ENCODE results near the gene CYB5R4. TPM values are rescaled to one million over a fixed set of nuclear protein-coding genes. Genes with fewer than 3 reads are reported as not detected.

CYB5R4 gene, protein sequence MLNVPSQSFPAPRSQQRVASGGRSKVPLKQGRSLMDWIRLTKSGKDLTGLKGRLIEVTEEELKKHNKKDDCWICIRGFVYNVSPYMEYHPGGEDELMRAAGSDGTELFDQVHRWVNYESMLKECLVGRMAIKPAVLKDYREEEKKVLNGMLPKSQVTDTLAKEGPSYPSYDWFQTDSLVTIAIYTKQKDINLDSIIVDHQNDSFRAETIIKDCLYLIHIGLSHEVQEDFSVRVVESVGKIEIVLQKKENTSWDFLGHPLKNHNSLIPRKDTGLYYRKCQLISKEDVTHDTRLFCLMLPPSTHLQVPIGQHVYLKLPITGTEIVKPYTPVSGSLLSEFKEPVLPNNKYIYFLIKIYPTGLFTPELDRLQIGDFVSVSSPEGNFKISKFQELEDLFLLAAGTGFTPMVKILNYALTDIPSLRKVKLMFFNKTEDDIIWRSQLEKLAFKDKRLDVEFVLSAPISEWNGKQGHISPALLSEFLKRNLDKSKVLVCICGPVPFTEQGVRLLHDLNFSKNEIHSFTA
- total RNA-seq (2022; extraction: Qiagen RNA extraction; ENCODE audit: low read depth): 17.8 to 28.7 TPM (median 24.7 TPM) in 5 replicates

DNA sequence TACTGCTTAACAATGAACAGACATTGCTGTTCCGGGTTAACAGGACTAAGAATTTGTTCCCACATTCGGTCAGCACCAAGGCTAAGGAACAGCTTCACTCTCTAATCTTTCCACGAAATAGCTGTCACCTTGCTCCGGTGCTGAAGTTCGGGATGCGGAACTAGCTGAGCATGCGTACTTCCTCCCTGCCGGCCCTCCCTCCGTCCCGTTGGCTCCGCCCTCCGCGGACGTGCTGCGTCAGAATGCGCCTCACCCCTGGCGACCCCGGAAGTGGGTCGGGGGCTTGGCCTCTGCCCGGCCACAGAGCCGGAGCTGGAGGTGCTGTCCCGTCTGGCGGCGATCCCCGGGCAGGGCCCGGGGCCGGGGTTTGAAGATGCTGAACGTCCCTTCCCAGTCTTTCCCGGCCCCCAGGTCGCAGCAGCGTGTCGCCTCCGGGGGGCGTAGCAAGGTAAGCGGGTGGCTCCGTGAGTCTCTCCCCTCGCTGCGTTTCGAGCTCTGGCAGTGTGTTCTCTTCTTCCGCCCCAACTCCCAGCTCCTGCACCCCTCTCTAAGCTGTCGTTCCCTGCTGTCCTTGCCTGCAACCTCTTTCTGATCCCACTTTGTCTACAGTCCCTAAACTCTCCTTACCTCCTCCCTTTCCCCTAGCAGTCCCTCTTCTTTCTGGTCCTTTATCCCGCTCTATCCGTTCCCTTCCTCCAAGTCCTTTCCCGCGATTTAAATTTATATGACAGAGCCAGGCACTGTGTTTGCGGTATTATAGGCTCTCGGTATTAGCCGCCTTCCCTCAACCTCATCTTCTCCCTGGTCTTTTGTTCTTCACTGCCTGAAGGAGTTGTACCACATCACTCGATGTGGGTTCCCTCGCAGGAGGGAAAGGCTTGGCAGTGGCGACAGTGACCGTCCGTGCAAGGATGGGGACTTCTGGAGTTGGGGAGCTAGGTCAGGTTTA is at the start of gene CYB5R4:
Gene CYB5R4 (plus strand): TSS at position 280 of the 949 bp plus-strand sequence. CDS start 94 bp downstream, at position 374.

DNA sequence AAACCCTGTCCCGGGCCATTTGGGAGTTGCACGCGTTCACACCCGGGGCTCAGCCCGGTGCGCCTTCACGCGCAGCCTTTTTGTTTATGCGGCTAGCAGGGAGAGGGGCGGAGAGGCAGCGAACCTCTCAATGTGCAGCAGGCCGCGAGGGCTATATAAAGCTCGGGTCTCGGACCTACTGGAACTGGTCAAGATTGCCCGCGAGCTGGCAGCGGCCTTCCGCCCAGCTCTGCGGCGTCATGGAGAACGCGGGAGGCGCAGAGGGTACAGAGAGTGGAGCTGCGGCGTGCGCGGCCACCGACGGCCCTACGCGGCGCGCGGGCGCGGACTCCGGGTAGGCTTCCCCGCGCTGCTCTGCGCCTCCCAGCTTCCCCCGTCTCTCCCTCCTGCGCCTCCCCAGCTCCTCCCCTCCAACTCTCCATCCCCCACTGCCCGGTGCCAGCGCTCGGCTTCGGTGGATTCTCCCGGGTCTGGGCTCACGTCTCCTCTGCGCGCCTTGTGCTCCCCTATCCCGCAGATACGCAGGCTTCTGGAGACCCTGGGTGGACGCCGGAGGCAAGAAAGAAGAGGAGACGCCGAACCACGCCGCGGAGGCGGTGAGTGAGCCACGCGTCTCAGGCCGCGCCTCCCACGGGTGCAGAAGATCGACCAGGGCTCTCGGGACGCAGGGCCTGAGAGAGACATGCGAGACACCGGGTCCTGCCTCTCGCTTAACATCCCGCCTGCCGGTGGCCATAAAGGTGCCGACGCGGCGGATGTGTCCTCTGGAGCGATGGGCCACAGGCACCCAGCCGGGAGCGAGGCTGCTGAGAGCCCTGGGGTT is 6.1 kb upstream of the CYB5R4 start, which contains the start of gene RIPPLY2:
Gene RIPPLY2 (plus strand): TSS at position 183 of the 823 bp plus-strand sequence. CDS start 57 bp downstream, at position 240.

Other genes with a start within 250 kb of the CYB5R4 start
- 0.12 to 0.49 TPM (median 0.24 TPM) in 5 replicates for gene SNAP91, start 150.6 kb upstream of the CYB5R4 start, total RNA-seq (2022; extraction: Qiagen RNA extraction; ENCODE audit: low read depth)
- gene RIPPLY2, start 6.3 kb upstream of the CYB5R4 start, total RNA-seq (2022; extraction: Qiagen RNA extraction; ENCODE audit: low read depth): 0.65 to 0.91 TPM in 2 of 5 replicates, not detected in the others
- 1.1 to 2.0 TPM (median 1.8 TPM) in 5 replicates for gene MRAP2, start 174.1 kb downstream of the CYB5R4 start, total RNA-seq (2022; extraction: Qiagen RNA extraction; ENCODE audit: low read depth)

Measured in A549 treated with ZK216348 at 1 μM for 4 hours (cell line).